Measurements from ENCODE around the gene SRGAP2C.
"Not testable (repeated sequence)": the region's sequence is repeated elsewhere in the genome, so short reads cannot be mapped to it uniquely, and the experiment has no call there.

SRGAP2C gene

DNA sequence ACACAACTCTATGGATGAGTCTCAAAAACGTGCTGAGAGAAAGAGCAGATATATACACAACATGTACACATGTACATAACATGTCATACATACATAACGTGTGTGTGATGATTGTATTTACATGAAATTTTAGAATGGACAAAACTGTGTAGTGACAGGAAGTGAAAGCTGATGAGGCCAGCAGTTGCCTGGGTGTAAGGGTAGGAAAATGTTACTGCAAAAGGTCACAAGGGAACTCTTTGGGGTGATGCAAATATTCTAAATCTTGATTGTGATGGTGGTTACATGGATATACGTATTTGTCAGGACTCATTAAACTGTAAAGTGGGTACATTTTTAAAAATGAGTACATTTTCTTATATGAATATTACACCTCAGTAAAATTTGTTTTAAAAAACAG lies 236.7 kb downstream of the SRGAP2C start:
- not testable (repeated sequence) for DNase-seq (ENCODE audit: low spot score)

- not testable (repeated sequence) for DNase-seq (ENCODE audit: low spot score)
These were observed 239.2 kb downstream of the SRGAP2C start for GRCh38 chr1:121423956-121424355.

DNA sequence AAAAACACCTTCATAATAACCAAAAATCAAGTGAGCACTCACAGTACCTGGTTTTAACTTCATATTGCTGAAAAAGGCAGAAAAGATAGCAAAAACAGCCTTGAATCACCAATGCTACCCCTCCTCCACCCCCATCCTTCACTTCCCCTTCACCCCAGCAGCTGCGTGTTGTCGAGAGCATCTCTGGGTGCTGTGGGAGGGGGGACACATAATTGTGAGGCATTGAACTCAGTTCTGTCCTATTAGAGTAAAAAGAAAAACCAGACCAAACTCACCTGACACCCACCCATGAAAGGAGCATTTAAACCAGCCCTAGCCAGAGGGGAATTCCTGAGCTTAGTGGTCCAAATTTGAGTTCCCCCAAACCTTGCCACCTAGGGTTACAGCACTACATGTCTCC lies 248.7 kb downstream of the SRGAP2C start:
- DNase-seq (ENCODE audit: low spot score), result not testable (repeated sequence)

DNA sequence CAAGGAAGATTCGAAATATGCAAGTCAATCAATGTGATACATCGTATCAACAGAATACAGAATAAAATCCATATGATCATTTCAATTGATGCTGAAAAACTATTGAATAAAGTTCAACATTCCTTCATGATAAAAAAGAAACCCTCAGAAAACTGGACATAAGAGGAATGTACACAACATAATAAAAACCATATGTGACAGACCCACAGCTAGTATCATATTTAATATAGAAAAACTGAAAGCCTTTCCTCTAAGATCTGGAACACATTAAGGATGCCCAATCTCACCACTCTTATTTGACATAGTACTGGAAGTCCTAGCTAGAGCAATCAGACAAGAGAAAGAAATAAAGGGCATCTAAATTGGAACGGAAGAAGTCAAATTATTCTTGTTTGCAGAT lies 254.1 kb downstream of the SRGAP2C start:
- DNase-seq (ENCODE audit: low spot score), result not testable (repeated sequence)

DNA sequence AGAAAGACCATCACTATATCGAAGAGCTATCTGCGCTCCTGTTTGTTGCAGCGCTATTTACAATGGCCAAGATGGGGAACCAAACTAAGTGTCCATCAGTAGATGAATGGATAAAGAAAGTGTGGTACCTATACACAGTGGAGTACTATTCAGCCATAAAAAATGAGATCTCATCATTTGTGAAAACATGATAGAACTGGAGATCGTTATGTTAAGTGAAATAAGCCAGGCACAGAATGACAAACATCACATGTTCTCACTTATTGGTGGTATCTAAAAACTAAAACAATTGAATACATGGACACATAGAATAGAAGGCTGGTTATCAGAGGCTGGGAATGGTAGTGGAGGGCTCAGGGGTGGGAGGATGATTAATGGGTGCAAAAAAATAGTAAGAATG lies 256.2 kb downstream of the SRGAP2C start:
- no peak for DNase-seq (ENCODE audit: low spot score)
